Activated CD8-positive, alpha-beta memory T cell treated with anti-CD3 and anti-CD28 coated beads, Interleukin-2, amount 50 U/mL, for 4 hours (primary cell): ENCODE measurements around the gene HAGH.

Source experiments
- DNase-seq: peaks from one replicate; pipeline ENCODE4 v3.0.0-alpha.2; 2020

HAGH gene

DNA sequence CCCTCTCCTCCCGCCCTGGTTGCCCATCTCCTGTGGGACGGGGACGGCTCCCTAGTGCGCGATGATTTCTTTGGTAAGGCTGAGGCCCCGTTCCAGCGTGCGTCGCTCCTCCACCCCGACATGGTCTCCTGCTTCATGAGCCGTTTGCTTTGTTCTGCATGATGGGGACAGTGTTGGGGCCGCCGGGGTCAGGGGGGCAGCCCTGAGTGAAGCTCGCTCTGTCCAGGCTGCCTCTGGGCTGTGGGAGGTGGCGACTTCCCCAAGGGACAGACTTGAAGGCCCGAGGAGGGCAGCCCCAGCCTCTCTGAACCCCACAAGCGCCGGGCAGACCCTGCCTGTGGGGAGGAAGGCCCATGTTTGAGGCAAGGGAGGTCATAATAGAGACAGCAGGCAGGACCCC, 67.7 kb downstream of the HAGH start:
- no peak for DNase-seq

DNA sequence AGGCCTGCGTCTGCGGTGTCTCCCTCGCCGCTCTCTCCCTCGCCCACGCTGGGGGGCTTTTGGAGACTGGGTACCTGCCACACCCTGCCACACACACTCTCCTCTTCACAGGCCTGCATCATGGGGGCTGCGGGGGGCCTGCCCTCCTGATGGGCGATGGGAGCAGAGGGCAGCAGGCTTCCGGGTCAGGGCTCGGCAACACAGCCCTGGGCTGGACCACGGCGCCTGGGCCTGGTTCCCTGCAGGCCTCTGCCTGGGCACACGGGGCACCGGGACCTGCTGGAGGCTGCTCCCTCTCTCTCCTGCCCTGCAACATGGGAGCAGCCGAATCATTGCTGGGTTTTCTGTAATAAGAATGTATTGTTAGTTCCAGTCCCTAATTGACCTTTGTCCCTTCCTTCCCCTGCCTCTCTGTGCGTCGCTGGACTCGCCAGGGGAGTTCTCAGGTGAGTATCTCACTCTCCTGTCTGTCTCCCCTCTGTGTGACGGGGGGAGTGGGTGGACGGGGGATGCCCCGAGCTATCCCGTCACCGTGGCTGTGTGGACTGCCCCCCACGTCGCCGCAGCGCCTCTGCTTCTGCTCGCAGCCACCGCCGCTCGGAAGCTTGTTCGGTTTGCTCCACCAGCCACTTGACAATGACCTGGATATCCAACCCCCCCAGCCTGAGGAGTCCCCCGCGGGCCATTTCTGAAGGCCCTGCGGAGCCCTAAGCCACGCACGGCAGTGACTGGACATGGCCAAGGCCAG, 68.7 kb downstream of the HAGH start:
- no peak for DNase-seq
